ENCODE data around the gene PTPRM. TPM values are rescaled to one million over a fixed set of nuclear protein-coding genes. Genes with fewer than 3 reads are reported as not detected.

PTPRM gene
- total and polyA plus RNA-seq, 2 experiments from 2014 or later: 1.6 to 5.3 TPM

- Histone ChIP-seq H3K27ac (ENCODE audit: low read depth) (no peak overlapping the region), H3K79me2 (replicated peaks; ENCODE audit: insufficient read depth) (no peaks in the 10 kb centered on the region), H3K27me3 (ENCODE audit: insufficient read depth) (no peaks in the 10 kb centered on the region), H3F3A (replicated peaks; ENCODE audit: low read depth) (no peaks in the 10 kb centered on the region), H3K9me2 (ENCODE audit: insufficient read depth) (no peaks in the 10 kb centered on the region), H3K36me3 (ENCODE audit: insufficient read depth) (no peaks in the 10 kb centered on the region), H2AFZ (no peak overlapping the region), H3K4me1 (ENCODE audit: insufficient read depth) (no peaks in the 10 kb centered on the region), H4K20me1 (replicated peaks; ENCODE audit: insufficient read depth) (no peaks in the 10 kb centered on the region), H3K4me2 (no peak overlapping the region), H3K4me3 (no peak overlapping the region)
- H3K27me3 Mint-ChIP-seq (ENCODE audit: insufficient read depth, low read depth, poor library complexity): peaks cover 2% of the 10 kb centered on the region
- no peak overlapping the region for H3K27ac Mint-ChIP-seq
- DNase-seq (ENCODE audit: low spot score) (no peak), ATAC-seq (no peak)
- no peaks in the 10 kb centered on the region for H3K9me3 Mint-ChIP-seq
- TF ChIP-seq ZNF114 (CRISPR knock-in tag; IDR thresholded peaks at IDR 0.05) (no peak), NANOG (IDR thresholded peaks at IDR 0.05; ENCODE audit: borderline replicate concordance) (no peak)
- no peaks in the 10 kb centered on the region for H3K36me3 Mint-ChIP-seq (ENCODE audit: low read depth)
- H3K4me1 Mint-ChIP-seq: peaks cover 7% of the 10 kb centered on the region; the same call in 2 of the 3 replicates
- no peak overlapping the region for H3K4me3 Mint-ChIP-seq
Measured at GRCh38 chr18:7978834-7979233, 411.7 kb downstream of the PTPRM start.

GRCh38 chr18:7979714-7980113 lies 412.6 kb downstream of the PTPRM start:
- H3K9me2 ChIP-seq (ENCODE audit: insufficient read depth): no peaks in the 10 kb centered on the region
- H3K36me3 Mint-ChIP-seq (ENCODE audit: low read depth): no peaks in the 10 kb centered on the region
- TF ChIP-seq NANOG (IDR thresholded peaks at IDR 0.05; ENCODE audit: borderline replicate concordance) (no peak), REST (IDR thresholded peaks at IDR 0.05; ENCODE audit: unreplicated experiment) (no peak), ZNF462 (CRISPR knock-in tag; IDR thresholded peaks at IDR 0.05) (no peak), CTCF (conservative IDR thresholded peaks at IDR 0.05; ENCODE audit: low read depth in 2 of 2) (no peak), EZH2 (IDR thresholded peaks at IDR 0.05; ENCODE audit: low read depth, unreplicated experiment) (no peak), ZNF114 (CRISPR knock-in tag; IDR thresholded peaks at IDR 0.05) (no peak), ETS1 (IDR thresholded peaks at IDR 0.05) (no peak), ZNF331 (CRISPR knock-in tag; IDR thresholded peaks at IDR 0.05; ENCODE audit: low read depth) (no peak), STAT1 (IDR thresholded peaks at IDR 0.05; ENCODE audit: unreplicated experiment) (no peak)

More at GRCh38 chr18:7979714-7980113, 412.6 kb downstream of the PTPRM start:
- H3K36me3 ChIP-seq (ENCODE audit: insufficient read depth): no peaks in the 10 kb centered on the region
- DNase-seq (ENCODE audit: low spot score) (no peak), ATAC-seq (peak; percentile 61)
- H3K27ac Mint-ChIP-seq: no peak overlapping the region
- no peaks in the 10 kb centered on the region for H3F3A ChIP-seq (replicated peaks; ENCODE audit: low read depth)
- no peaks in the 10 kb centered on the region for H3K27me3 ChIP-seq (ENCODE audit: insufficient read depth)
- H3K27me3 Mint-ChIP-seq (ENCODE audit: insufficient read depth, low read depth, poor library complexity): peaks cover 2% of the 10 kb centered on the region
- no peaks in the 10 kb centered on the region for H3K4me1 ChIP-seq (ENCODE audit: insufficient read depth)
- no peak overlapping the region for H3K4me2 ChIP-seq
- H3K4me3 ChIP-seq: no peak overlapping the region
- H3K79me2 ChIP-seq (replicated peaks; ENCODE audit: insufficient read depth): no peaks in the 10 kb centered on the region
- no peaks in the 10 kb centered on the region for H3K9me3 Mint-ChIP-seq
- no peak overlapping the region for H3K27ac ChIP-seq (ENCODE audit: low read depth)
- no peak overlapping the region for H3K4me3 Mint-ChIP-seq
- peaks cover 8% of the 10 kb centered on the region; the same call in 2 of the 3 replicates for H3K4me1 Mint-ChIP-seq
- 0 out of 2 replicates have a peak overlapping the region, but pooled peaks have one; percentile 5 for H2AFZ ChIP-seq
- H4K20me1 ChIP-seq (replicated peaks; ENCODE audit: insufficient read depth): no peaks in the 10 kb centered on the region
